NCI-H460 (cell line): Measurements from ENCODE around the gene HOXA3. TPM values are rescaled to one million over a fixed set of nuclear protein-coding genes. Genes with fewer than 3 reads are reported as not detected.

ENCODE experiments used
- DNase-seq: peaks from one replicate; pipeline ENCODE4 v3.0.0-alpha.2; 2016; ENCODE audit warnings: low read depth; ENCODE audit errors: extremely low read depth
- polyA plus RNA-seq: library from polyadenylated mRNA; depleted of rRNA; stranded (reverse); fragments of >200 nt; gene quantifications from 2 replicates; pipeline ENCODE4 v1.2.3, GENCODE V29; 2014; cell fraction: nucleus; rRNA removed
- total RNA-seq: library from RNA; depleted of rRNA; stranded (reverse); fragments of >200 nt; shearing (Covaris generic); gene quantifications from 2 replicates; pipeline ENCODE4 v1.2.3, GENCODE V29; 2014; rRNA removed

Gene HOXA3
- 4.4 and 5.8 TPM in 2 replicates for total RNA-seq
- polyA plus RNA-seq: 8.2 and 16.5 TPM in 2 replicates

DNA sequence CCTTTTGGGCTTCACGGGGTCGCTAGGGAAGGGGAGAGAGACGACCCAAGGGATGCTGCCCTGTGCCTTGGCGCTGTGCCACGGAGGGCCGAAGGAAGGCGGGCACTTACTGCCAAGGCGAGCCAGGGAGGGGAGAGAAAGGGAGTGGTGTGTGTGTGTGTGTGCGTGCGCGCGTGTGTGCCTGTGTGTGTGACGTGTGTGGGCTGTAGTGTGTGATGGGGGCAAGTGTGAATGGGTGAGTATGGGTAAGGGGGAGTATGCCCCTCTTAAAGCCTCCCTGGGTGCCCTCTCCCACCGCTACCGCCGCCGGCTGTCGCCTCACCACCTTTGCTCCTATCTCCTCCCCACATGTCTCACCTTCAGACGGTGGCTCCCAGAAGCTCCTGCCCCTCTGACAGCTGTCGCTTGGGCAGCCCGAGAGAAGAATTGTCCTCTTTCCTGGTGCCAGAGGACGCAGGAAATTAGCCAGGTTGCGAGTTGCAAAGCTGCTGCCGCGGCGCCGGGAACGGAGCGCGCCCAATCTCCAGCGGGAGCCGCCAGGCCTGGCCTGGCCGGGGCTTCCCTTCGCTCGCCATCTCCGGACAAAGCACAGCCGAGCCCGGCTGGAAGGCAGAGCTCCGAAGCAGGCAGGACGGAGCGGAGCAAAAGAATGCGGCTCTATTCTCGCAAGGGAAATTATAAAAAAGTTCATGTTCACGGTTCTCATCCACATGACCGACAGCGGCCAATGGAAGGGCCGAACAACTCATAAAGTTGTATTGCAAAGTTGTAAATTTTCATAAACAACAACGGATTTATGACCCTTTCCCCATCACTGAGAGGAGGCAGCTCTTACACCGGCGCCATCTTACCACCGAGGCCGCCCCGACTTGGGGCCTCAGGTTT is at the start of gene HOXA3:
HOXA3 (minus strand) TSS at position 653 of the 885 bp plus-strand sequence. CDS start 41,943 bp downstream, outside the sequence.
- DNase-seq: no peak

DNA sequence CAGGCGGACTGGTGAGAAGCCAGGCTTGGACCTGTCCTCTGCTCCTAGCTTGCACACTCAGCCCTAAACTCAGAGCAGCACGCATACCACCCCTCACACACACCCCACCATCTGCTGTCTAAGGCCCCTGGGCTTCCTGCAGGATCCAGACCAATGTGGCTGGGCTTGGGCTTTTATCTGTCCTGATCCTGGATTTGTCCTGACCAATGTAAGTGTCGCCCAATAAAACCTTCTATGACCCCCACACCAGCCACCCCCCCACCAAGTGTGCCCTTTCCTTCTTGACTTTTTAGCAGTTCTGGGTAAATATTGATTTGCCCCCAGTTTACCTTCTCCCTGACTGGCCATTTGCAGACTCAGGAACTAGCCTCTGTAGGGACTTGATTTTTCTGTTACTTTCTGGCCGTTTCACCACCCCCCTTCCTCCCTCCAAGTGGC is 49.2 kb upstream of the HOXA3 start:
- DNase-seq: no peak

DNA sequence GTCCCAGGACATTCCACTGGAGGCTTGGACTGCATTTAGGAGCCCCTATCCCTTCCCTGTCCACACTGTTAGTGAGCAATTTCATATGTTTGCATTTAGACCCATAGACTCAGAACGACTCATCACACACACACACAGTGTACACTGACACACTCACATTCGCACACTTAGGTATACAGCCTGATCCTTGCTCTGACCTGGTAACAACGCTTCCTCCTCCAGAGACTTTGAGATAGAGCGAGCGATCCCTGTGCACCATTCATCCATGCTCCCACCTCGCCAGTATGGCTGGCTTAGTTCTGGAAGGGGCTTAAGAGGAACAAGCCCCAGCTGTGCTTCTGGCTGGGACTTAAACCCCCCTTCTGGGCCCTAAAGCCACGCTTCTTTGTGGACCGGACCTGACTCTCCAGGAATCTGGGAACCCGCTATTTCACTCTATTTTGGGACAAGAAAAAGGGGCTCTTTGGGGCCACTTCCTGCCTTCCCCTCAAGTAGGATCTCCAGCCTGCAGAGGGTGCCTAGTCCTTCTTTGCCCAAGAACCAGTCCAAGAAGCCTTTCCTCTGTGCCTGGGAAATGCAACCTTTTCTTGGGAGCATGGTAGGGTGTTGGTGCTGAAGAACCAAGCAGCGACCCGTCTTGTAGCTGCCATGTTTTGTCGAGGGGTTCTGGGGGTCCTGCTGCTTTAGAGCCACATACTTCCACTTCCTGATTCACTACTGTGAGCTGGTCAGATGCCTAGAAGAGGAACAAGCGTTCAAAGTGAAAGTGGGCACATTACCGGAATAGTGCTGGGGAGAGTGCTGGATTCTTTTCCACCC is 48.6 kb upstream of the HOXA3 start:
- DNase-seq: no peak

DNA sequence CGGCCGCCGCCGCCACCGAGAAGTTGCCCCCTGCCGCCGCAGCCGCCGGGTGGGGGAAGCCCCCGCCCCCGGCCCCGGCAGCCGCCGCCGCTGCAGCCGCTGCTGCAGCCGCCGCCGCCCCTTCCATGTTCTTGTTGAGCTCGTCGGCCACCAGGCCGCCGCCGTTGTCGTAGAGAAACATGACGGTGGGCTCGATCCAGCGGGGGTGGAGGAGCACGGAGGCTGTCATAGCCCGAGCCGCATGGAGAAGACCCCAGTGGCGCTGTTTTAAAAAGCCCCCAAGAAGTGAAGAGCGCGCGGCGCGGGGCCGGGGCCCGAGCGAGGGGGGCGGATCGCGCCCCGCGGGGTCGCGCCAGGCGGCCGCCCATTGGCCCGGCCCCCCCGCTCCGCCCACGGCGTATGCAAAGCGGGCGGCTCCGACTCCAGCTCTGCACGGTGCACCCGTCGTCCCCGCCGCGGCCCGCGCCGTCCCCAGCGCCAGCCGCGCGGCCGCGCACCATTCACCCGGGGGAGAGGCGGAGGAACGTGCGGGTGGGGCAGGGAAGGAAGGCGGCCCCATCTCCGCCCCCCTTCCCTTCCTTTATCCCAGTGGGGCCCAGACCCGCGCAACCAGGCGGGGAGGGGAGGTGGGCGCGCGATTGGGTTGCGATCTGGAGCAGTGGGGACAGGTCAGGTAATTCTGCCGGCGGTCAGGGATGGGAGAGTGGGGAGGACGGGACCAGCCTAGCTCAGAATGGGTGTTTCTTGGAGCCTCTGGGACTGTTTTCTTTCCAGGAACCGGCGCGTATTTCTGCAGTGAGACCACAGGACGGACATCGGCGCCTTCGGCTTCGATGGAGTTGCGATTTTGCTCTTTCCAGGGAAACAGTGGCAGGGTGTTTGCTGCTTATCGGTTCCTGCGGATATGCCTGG is 47.7 kb upstream of the HOXA3 start, which contains the start of gene HOXA13:
HOXA13 (minus strand) TSS at position 243 of the 912 bp plus-strand sequence; CDS start at position 229, 14 bp downstream.
- peak; percentile 55 for DNase-seq

DNA sequence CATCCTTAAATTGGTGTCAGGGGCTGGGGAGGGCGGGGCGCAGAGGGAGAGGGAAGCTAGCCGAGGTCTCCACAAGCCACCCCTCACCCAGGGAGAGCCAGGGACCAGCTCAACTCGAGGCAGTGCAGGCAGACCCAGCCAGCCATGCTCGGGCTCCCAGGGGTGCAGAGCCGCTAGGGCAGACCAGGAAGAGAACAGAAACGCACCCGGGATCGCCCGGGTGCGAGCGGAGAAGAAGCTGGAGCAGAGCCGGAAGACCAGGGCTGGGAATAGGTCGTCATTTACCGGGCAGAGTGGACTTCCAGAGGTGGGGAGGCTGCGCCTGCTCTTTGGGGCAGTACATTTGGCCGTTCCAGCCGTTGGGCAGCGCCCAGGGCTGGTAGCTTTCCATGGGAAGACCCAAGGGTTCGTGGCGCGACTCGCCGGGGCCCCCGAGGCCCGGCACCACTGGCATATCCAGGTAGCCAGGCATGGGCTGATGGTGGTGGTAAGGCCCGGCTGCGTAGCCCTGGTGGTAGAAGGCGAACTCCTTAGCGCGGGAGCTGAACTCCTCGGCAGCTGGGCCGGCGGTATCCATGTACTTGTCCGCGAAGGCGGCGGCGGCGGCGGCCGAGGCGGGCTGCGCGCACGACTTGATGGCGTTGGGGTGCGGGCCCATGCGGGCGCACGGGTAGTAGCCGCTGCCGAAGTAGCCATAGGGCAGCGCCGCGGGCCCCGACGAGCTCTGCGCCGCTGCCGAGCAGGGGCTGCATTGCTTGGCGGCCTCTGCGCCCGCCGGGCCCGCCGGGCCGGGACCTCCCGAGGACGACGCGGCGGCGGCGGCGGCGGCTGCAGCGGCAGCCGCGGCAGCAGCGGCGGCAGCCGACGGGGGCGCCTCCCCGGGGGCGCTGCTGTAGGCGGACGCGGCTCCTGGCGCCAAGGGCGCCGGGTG is 46.8 kb upstream of the HOXA3 start:
- DNase-seq: no peak

DNA sequence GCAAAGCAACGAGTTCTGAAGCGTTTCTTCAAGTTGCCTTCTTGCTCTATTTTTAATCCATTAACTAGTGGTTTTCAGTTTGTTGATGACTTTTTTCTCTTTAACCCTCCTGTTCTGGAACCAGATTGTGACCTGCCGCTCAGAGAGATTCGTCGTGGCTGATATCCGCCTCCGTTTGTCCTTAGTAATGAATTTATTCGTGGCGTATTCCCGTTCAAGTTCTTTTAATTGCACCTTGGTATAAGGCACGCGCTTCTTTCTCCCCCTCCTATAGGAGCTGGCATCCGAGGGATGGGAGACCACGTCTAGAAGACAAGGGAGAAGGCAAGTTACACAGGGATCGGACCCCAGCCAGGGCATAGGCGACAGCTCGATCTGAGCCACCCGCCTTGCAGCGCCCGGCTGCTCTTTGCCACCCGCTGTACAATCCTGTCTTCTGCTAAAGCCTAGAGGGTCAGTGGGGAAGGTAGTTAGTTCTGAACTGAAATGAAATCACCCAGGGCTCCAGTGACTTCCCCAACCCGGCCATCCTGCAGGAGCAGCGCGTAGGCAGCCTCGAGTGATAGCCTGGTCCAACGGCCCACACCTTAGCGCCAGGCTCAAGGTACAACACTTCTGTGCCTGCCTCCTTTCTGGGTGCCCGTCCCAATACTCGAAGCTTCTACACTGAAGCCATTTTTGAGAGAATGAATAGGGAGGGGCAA is 45.9 kb upstream of the HOXA3 start:
- no peak for DNase-seq

DNA sequence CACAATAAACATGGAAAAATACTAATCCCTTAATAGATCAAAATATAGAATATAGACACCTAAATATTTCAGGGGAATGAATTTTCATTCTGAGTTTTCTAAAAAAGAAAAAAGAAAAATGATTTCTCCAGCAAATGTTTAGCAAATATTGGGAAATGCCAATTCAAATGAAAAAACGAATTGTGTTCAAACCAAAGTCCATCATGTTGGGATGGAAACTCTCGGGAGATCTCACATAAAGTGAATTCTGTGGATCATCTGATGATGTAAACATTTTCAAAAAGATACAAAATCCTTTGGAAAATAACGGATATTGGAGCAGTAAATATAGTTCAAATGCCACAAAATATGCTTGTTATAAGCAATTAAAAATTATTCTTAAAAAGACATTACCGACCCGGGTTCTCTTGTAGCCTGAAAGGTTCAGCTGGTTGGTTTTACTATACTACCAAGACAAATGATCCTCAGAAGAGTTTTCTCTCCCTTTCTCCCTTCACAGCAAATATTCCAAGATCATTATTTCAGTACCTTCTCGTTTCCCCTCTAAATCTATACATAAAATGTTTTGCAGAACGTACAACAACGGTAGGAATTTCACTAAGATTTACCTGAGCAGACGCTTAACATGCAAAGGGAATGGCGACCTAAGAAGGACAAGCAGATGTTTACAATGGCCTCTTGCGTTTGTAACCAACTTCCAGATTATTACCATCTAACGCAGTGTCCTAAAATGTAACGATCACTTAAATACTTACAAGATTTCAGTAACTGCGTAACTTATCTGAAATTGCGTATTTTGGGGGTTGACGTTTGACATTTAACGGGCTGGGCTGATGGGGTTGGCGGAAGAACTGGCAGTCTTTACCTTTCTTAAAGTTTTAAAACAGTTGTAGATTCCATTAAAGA is 45.0 kb upstream of the HOXA3 start:
- no peak for DNase-seq

DNA sequence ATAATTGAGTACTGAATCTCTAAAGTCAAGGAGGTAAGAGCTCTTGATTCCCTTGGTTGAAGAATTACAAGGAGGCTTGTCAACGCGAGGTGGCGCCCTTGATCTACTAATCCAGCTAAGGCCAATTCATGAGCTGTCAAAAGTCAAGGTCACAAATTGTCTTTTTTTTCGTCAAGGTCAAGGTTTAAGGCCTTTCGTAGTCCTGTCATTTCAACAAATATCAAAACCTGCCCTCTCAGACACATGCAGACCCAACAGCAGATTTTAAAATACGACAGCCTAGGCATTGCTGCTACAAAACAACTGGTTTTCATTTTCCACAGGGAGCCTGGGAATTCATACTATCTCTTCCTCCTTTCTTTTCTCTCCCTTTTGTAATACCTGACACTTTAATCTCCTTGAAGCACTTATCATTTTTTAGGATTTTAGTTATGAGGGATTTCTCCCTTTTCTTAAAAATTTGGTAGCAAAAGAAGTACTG is 43.9 kb upstream of the HOXA3 start:
- peak; percentile 72 for DNase-seq

DNA sequence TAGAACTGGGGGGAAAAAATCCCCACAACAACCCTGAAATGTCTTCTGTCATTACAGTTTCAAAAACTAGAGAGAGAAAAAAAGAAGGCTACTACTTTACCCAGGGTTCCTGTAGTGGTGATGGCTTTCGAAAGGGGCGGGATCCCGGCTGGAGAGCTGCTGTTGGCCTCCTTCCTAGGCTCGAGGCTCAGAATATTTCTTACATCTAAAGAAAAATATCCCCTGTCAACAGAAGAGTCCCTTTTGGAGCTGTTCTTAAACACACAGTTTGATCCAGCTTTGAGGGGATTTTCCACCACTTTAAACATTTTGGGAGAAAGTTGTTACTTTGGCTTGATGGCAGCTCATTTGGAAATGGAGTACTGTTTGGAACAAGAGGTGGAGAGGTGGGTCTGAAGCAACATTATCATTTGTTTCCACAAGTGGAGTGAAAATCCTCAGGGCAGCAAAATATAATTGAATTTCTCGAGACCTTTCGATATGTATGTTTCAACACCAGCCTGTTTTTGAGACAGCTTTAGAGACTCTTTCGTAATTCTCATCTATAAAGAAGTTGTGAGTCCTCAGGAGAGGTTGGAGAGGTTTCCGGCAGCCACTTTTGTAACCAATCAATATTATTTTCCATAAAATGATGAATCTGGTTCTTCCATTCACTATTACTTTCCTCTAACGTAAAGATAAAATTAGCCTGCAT is 42.5 kb upstream of the HOXA3 start:
- DNase-seq: no peak

DNA sequence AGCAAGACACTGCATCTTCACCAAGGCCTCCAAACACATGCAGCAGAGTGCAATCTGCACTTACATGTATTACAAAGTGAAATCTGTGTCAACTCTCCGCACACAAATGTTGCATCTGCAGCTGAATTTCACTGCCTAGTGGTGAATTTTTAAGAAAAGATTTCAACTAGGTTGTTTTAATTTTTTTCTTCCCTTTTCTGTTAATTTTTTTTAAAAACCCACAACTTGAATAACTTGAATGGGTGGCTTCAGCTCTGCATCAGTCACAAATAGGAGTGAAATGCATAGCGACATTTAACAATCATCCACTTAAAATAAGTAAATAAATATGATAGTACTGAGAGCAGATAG is 41.6 kb upstream of the HOXA3 start:
- DNase-seq: no peak

DNA sequence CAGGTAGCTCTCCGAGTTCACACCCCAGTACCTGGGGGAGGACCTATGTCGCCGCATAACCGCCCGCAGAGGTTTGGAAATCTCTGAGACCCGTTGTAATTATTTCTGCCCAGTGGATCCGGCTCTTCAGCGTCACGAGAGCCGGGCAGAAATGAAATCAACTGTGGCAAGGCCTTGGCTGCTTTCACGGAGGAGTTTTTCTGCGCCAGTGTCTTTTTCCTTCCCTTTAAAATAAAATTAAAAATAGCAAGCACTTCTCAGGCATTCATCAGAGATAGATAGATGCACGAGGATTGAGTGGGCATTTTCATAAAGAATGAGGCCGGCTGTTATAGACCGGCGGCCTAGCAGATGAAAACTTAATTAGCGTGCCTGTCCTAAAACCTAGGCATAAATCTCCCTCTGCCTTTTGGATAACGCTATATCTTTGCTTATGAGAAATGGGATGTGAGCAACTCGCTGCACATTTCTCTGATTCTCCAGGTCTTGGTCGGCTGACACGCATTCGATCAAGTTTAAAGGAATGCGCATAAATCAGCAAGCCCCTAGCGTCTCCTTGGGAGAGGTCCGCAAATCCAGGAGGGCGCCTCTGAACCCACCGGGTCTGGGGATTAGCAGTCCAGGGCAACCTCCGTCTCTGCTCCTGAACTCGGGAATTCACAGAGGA is 41.1 kb upstream of the HOXA3 start:
- no peak for DNase-seq

DNA sequence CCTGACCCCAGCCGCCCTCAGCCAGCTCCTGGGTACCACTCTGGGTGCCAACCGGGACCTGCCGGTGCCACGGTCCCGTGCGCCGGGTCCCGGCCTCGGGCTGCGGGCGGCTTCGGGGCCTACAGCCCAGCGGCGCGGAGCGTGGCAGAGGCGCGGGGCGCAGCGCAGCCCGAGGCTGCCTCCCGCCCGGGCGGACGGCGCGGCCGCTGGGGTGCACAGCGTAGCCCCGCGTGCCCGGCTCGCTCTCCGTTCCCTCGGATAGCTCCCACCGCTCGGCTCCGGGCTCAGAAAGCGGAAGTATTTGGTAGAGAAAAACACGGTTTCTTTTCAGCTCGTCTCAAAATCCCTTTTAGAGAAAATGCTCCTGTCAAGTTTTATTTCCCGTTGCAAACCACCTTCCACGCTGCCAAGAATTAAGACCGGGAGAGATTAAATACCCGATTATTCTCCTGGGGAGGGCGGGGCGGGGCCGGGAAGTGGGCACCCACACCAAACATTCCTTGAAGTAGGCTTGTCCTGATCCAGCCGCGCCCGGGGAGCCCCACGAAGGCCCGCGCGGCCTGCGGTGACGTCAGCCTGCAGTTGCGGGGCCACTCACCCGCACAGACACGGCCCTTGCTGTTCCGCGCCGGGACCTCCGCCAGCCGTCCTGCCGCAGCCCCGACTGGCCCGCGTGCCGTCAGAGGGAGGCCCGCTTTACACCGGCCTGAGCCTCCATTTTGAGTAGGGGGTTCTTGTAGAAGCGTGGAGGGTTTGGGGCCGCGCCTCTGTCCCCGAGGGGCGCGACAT is 40.4 kb upstream of the HOXA3 start:
- DNase-seq: no peak

DNA sequence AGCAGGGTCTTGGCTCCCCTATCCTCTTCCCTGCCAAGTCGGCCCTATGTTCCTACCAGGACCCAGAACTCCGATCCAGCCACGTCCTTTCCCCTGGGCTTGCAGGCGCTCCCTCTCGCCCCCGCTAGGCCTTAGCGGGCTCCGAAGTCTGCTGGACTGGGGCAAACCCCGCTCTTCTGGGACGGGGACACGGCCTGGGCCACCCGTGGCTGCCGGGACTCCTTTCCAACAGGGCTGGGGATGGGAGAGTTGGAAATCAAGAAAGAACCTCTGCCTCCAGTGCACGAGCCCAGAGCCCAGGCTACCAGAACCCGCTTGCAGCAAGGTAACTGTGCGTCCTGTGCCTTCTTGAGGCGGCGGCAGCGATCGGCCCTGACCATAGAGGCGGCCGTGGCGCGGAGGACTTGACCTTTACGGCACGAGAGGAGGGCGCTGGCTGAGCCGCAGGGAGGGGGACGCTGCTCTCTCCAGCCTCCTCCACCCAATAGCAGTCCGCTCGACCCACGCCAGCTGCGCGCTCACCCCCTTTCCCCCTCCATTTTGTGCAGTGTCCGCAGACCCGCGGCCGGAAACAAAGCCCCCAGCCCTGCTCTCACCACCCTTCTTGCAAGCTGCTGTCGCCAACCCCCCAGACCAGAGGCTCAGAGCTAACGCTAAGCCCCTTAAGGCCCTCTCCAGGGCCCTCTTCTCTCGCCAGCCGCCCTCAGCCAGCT is 39.6 kb upstream of the HOXA3 start:
- DNase-seq: no peak

DNA sequence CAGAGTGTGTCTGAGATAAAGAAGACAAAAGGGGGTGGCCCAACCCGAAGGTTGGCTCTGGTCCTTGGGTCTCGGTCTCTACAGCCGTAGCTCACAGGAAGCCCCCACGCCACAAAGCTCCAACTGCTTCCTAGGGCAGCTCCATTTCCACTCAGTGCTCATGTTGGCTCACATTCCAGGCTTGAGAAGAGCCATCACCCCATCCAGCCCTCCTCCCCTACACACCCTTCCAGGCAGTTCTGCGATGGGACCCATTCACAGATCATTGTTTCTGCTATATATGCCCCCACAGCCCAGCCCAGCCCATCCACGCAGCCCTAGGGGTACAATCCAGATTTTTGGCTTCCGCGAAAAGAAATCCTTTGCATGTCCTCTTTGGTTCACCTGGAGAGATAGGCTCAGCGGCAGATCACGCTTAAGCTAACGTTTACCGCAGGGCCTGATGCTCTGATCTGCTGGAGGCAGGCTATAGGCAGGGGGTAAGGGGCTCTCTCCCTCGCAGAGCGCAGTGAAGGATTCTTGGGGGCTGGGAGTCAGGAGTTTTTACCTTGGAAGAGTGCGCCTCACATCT is 38.9 kb upstream of the HOXA3 start:
- no peak for DNase-seq
